Measurements from ENCODE around the gene DLX2. TPM values are rescaled to one million over a fixed set of nuclear protein-coding genes. Genes with fewer than 3 reads are reported as not detected.
"Not testable (repeated sequence)": the region's sequence is repeated elsewhere in the genome, so short reads cannot be mapped to it uniquely, and the experiment has no call there.

DLX2 gene
- polyA plus RNA-seq, 4 donors, result 0.11 to 0.12 TPM; not detected in 2

- DNase-seq (ENCODE audit: low read depth in 4 of 4, low spot score in 2 of 4), result no peak
Observed at GRCh38 chr2:172062402-172063004, 40.2 kb downstream of the DLX2 start.

GRCh38 chr2:172060118-172060517 lies 42.6 kb downstream of the DLX2 start:
- not testable (repeated sequence) for DNase-seq (ENCODE audit: low read depth in 4 of 4, low spot score in 2 of 4)

GRCh38 chr2:172058660-172059059 lies 44.0 kb downstream of the DLX2 start:
- no peak for DNase-seq (ENCODE audit: low read depth in 4 of 4, low spot score in 2 of 4)

- no peak for DNase-seq (ENCODE audit: low read depth in 4 of 4, low spot score in 2 of 4)
Observed at GRCh38 chr2:172056293-172056692, 46.4 kb downstream of the DLX2 start.

- no peak for DNase-seq (ENCODE audit: low read depth in 4 of 4, low spot score in 2 of 4)
Observed at GRCh38 chr2:172053486-172053885, 49.2 kb downstream of the DLX2 start.

GRCh38 chr2:172052000-172052983 lies 50.4 kb downstream of the DLX2 start:
- no peak for DNase-seq (ENCODE audit: low read depth in 4 of 4, low spot score in 2 of 4)

GRCh38 chr2:172050479-172051125 lies 52.1 kb downstream of the DLX2 start:
- no peak for DNase-seq (ENCODE audit: low read depth in 4 of 4, low spot score in 2 of 4)

- no peak for DNase-seq (ENCODE audit: low read depth in 4 of 4, low spot score in 2 of 4)
Observed at GRCh38 chr2:172049567-172050120, 53.1 kb downstream of the DLX2 start.

Other genes with a start within 250 kb of the DLX2 start
- gene SLC25A12, start 208.7 kb downstream of the DLX2 start, polyA plus RNA-seq (ENCODE audit: insufficient read length in 4 of 4), result 10 to 100 TPM; 23.4 to 33.2 (median 26.7) TPM
- gene HAT1, start 180.4 kb downstream of the DLX2 start, polyA plus RNA-seq (ENCODE audit: insufficient read length in 4 of 4), result 10 to 100 TPM; 55.0 to 76.3 (median 64.4) TPM
- 10 to 100 TPM in 2 of 4 donors, 1 to 10 TPM in 2; 9.1 to 22.6 (median 14.3) TPM for gene METAP1D, start 102.9 kb downstream of the DLX2 start, polyA plus RNA-seq (ENCODE audit: insufficient read length in 4 of 4)
- under 1 TPM; 0.09 to 0.30 (median 0.20) TPM for gene DLX1, start 17.4 kb downstream of the DLX2 start, polyA plus RNA-seq (ENCODE audit: insufficient read length in 4 of 4)